Choroid plexus epithelial cell (primary cell): ENCODE data around the gene C2orf76.
"Not testable (repeated sequence)": the region's sequence is repeated elsewhere in the genome, so short reads cannot be mapped to it uniquely, and the experiment has no call there.

Experiments
- DNase-seq: peaks from one replicate; pipeline ENCODE4 v3.0.0-alpha.2; 2010; ENCODE audit warnings: low read depth
- H3K4me3 ChIP-seq: 2 replicates; pipeline ENCODE4 v1.5.1; 2011; ENCODE audit warnings: low read depth, mild to moderate bottlenecking, control low read depth, low read length, moderate library complexity
- CTCF ChIP-seq: conservative IDR thresholded peaks from 2 replicates; pipeline ENCODE4 v1.5.1; 2011; ENCODE audit warnings: low read depth, mild to moderate bottlenecking, control low read depth, inconsistent platforms, low read length, moderate library complexity

The C2orf76 gene

DNA sequence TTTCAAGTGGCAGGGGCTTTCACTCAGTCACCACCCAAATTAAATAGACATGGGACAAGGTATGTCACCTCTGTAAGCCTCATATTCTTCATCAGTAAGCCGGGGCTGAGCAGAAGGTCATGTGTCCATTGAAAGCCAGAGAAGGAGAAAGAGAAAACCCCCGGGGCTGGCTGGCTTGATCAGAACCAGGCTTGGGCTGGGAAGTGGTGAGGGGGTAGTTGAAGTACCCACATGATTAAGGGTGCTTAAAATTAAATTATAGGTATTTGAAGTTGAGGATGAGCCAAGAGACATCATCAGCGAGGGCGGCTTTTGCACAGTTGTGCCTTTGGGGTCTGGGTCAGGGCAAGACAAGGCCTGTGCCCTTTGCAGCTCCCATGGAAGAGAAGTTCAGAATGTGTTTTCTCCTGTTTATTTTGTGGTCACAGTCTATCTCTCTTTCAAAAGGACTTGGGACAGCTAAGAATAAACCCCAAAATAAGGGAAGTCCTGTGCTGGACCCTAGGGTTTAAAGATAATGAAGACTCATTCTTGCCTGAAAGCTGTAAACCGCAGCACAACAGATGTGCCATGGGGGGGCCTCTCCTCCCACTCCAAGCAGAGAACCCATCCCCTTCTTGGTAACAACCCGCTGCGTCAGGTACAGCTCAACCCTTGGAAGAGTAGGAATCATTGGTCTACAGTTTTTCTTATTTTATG lies 10.8 kb upstream of the C2orf76 start:
- no peak overlapping the region for H3K4me3 ChIP-seq
- TF ChIP-seq CTCF, result no peak
- no peak for DNase-seq

GRCh38 chr2:119376810-119377209 lies 10.2 kb upstream of the C2orf76 start:
- H3K4me3 ChIP-seq, result no peak overlapping the region
- no peak for DNase-seq
- TF ChIP-seq CTCF, result no peak

DNA sequence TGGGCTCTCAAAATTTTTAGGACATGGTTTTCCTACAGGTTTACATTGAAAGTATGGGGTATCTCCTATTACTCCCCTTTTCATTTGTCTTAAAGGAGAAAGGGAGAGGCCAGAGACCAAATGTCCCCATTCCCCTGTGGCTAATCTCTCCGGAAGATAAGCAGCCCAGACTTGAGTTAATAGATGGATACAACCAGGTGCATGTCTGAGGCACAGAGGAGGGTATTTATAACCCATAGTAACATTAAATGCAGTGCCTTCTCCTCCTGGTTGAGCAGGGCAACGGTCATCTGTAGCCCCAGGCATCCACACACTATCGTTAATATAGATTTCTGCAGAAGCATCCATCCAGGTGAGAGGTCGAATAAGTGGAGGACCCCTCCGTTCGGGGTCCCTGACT lies 9.8 kb upstream of the C2orf76 start:
- not testable (repeated sequence) for DNase-seq, H3K4me3 ChIP-seq

DNA sequence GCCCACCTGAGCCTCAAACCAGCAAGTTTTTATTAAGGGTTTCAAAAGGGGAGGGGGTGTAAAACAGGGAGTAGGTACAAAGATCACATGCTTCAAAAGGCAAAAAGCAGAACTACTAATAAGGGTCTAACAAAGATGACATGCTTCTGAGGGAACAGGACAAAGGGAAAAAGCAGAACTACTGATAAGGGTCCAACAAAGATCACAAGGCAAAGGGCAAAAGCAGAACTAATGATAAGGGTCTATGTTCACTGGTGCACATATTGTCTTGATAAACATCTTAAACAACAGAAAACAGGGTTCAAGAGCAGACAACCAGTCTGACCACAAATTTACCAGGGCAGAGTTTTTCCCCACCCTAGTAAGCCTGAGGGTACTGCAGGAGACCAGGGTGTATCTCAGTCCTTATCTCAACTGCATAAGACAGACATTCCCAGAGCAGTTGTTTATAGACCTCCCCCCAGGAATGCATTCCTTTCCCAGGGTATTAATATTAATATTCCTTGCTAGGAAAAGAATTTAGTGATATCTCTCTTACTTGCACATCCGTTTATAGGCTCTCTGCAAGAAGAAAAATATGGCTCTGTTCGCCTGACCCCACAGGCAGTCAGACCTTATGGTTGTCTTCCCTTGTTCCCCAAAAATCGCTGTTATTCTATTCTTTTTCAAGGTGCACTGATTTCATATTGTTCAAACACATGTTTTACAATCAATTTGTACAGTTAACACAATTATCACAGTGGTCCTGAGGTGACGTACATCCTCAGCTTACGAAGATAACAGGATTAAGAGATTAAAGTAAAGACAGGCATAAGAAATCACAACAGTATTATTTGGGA lies 7.5 kb upstream of the C2orf76 start:
- not testable (repeated sequence) for H3K4me3 ChIP-seq, DNase-seq

DNA sequence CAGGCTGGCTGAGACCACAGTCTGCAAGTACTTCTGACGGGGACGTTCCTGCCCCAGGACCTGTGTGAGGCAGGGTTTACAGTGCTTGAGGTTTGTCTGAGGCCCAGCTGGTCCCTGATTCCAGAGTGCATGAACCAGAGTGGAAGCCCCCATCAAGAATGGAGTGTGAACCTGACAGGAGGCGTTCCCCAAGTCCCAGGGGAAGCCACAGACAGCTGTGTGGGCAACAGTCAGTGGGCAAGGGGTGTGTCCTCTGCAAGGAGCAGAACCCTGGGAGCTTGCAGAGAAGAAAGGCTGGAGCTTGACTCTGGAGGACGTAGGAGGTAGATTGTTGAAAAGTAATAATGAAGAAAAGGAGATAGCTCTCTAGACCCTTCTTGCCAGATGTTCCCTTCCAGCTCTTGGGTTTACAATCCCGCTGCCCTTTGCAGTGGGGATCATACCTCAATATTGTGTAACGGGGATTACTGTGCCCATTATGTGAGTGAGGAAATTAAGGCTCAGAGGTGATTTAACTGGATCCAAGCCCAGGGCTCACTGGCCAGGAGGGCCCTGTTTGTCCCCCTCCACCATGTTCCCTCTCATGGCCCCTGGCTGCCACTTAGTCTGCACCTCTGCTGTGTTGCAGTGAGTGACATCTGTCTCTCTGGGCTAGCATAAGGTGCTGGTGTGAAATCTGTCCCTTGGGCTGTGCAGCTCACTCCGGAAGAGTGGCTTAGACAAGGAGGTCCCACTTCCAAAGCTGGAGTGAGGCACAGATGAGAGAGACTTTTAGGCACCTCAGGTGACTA lies 6.3 kb upstream of the C2orf76 start:
- TF ChIP-seq CTCF, result no peak
- H3K4me3 ChIP-seq, result no peak overlapping the region
- DNase-seq, result no peak

DNA sequence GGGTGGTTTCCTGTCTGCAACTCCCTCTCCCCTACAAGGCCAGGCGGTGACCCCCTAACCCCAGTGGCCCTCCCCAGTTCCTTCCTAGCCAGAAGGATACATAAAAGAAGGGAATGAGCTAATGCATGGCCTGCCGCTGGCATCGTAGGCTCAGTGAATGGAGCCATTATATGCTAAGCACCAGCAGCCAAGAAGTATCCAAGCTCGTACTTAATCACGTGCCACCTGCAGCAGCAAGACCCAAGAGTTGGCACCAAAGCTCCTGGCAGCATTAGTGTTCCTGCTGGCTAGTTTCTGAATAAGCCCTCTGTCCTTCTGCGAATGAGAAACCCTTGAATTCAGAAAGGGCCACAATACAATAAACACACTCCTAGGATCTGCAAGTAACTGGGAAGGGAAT lies 4.5 kb upstream of the C2orf76 start:
- no peak for TF ChIP-seq CTCF
- DNase-seq, result no peak
- H3K4me3 ChIP-seq, result no peak overlapping the region

DNA sequence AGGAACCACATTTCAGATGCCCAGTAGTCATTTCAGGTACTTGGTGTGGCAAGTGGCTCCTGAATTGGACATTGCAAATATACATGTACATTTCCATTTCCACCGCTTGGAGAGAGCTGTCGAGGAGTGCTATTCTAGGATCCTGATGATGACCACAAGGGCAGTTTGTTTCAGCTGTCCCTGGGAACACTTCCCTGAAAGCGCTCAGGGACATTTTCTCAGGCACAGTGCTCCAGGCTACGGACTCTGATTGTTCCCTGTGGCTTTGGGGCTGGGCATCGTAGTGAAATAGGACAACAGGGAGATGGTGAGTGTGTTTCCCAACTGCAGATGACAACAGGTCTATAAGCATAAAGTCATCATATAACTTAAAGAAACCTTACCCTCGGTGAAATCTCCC lies 3.2 kb upstream of the C2orf76 start:
- TF ChIP-seq CTCF, result no peak
- H3K4me3 ChIP-seq, result no peak overlapping the region
- DNase-seq, result no peak
